MM.1S (cell line): Measurements from ENCODE around the gene KRT31.

Experiments
- DNase-seq: peaks from one replicate; pipeline ENCODE4 v3.0.0-alpha.2; 2015
- H2AFZ ChIP-seq: fragments of 300-600 bp; sonication (generic); 2 replicates; pipeline ENCODE4 v1.6.0; 2016; ENCODE audit warnings: antibody characterized with exemption, low read length
- H3F3A ChIP-seq: fragments of 300-600 bp; sonication (generic); 2 replicates; pipeline ENCODE4 v1.6.1; 2016; ENCODE audit warnings: mild to moderate bottlenecking, antibody characterized with exemption, low read length, moderate library complexity, mixed read lengths; ENCODE audit not compliant: insufficient read depth
- H3K27ac ChIP-seq: fragments of 300-600 bp; sonication (generic); 2 replicates; pipeline ENCODE4 v1.5.1; 2016; ENCODE audit warnings: mild to moderate bottlenecking, low read length
- H3K27me3 ChIP-seq: fragments of 300-600 bp; sonication (generic); replicated peaks from 2 replicates; pipeline ENCODE4 v1.6.0; 2016; ENCODE audit warnings: low read length; ENCODE audit not compliant: insufficient read depth
- H3K36me3 ChIP-seq: fragments of 300-600 bp; sonication (generic); replicated peaks from 2 replicates; pipeline ENCODE4 v1.6.1; 2016; ENCODE audit warnings: mild to moderate bottlenecking, low read length, mixed read lengths; ENCODE audit not compliant: insufficient read depth
- H3K4me1 ChIP-seq: fragments of 300-600 bp; sonication (generic); 2 replicates; pipeline ENCODE4 v1.6.1; 2016; ENCODE audit warnings: low read length, mixed read lengths
- H3K4me2 ChIP-seq: fragments of 300-600 bp; sonication (generic); 2 replicates; pipeline ENCODE4 v1.6.0; 2016; ENCODE audit warnings: low read depth, low read length
- H3K4me3 ChIP-seq: fragments of 300-600 bp; sonication (generic); 2 replicates; pipeline ENCODE4 v1.5.1; 2016; ENCODE audit warnings: low read length, mixed read lengths
- H3K79me2 ChIP-seq: fragments of 300-600 bp; sonication (generic); 2 replicates; pipeline ENCODE4 v1.6.1; 2016; ENCODE audit warnings: mixed run types, low read length, mixed read lengths
- H3K9ac ChIP-seq: fragments of 300-600 bp; sonication (generic); 2 replicates; pipeline ENCODE4 v1.6.1; 2016; ENCODE audit warnings: low read length, mixed read lengths
- H3K9me2 ChIP-seq: fragments of 300-600 bp; sonication (generic); replicated peaks from 2 replicates; pipeline ENCODE4 v1.6.1; 2016; ENCODE audit warnings: mild to moderate bottlenecking, low read length, mixed read lengths; ENCODE audit not compliant: insufficient read depth
- H3K9me3 ChIP-seq: fragments of 300-600 bp; sonication (generic); replicated peaks from 2 replicates; pipeline ENCODE4 v1.6.1; 2016; ENCODE audit warnings: mild to moderate bottlenecking, low read length, mixed read lengths; ENCODE audit not compliant: insufficient read depth
- H4K20me1 ChIP-seq: fragments of 300-600 bp; sonication (generic); 2 replicates; pipeline ENCODE4 v1.6.1; 2016; ENCODE audit warnings: mild to moderate bottlenecking, low read length, moderate library complexity, mixed read lengths; ENCODE audit not compliant: insufficient read depth
- CTCF ChIP-seq: fragments of 300-600 bp; sonication (generic); IDR thresholded peaks from 2 replicates; pipeline ENCODE4 v1.5.1; 2016; ENCODE audit warnings: antibody characterized with exemption, low read length, mixed read lengths
- EZH2 ChIP-seq: fragments of 300-600 bp; sonication (generic); optimal IDR thresholded peaks from 2 replicates; pipeline ENCODE3; 2017; ENCODE audit warnings: low read depth, mild to moderate bottlenecking, antibody characterized with exemption, low read length, mixed read lengths
- EZH2phosphoT487 ChIP-seq: fragments of 300-600 bp; sonication (generic); IDR thresholded peaks from 2 replicates; pipeline ENCODE4 v1.6.1; 2018; ENCODE audit warnings: antibody characterized with exemption, low read length

KRT31 gene

GRCh38 chr17:41416479-41416878 is 19.1 kb upstream of the KRT31 start:
- Histone ChIP-seq H3F3A (no peaks in the 10 kb centered on the region), H3K36me3 (no peaks in the 10 kb centered on the region), H3K9me2 (no peaks in the 10 kb centered on the region), H3K9me3 (no peaks in the 10 kb centered on the region), H3K27me3 (no peaks in the 10 kb centered on the region), H3K4me1 (no peaks in the 10 kb centered on the region), H3K9ac (no peak overlapping the region), H4K20me1 (no peaks in the 10 kb centered on the region), H3K4me2 (no peak overlapping the region), H3K4me3 (no peak overlapping the region), H3K79me2 (no peaks in the 10 kb centered on the region), H2AFZ (no peak overlapping the region), H3K27ac (no peak overlapping the region)
- DNase-seq = no peak
- no peak for TF ChIP-seq EZH2phosphoT487
- no peak for TF ChIP-seq CTCF
- TF ChIP-seq EZH2 = no peak

- Histone ChIP-seq H3K9me3 (no peaks in the 10 kb centered on the region), H4K20me1 (no peaks in the 10 kb centered on the region), H3K27me3 (no peaks in the 10 kb centered on the region), H3K36me3 (no peaks in the 10 kb centered on the region), H3K4me2 (no peak overlapping the region), H3K27ac (no peak overlapping the region), H3K79me2 (no peaks in the 10 kb centered on the region), H3K4me1 (no peaks in the 10 kb centered on the region), H2AFZ (no peak overlapping the region), H3K9me2 (no peaks in the 10 kb centered on the region), H3K9ac (no peak overlapping the region), H3K4me3 (no peak overlapping the region), H3F3A (no peaks in the 10 kb centered on the region)
- no peak for DNase-seq
- TF ChIP-seq CTCF = no peak
- TF ChIP-seq EZH2phosphoT487 = no peak
- no peak for TF ChIP-seq EZH2
Measured at GRCh38 chr17:41415833-41416335, 18.5 kb upstream of the KRT31 start.

- TF ChIP-seq EZH2phosphoT487 = no peak
- DNase-seq = no peak
- Histone ChIP-seq H4K20me1 (no peaks in the 10 kb centered on the region), H3K9ac (no peak overlapping the region), H3K4me1 (no peaks in the 10 kb centered on the region), H3F3A (no peaks in the 10 kb centered on the region), H3K9me3 (no peaks in the 10 kb centered on the region), H3K27me3 (no peaks in the 10 kb centered on the region), H3K27ac (no peak overlapping the region), H3K79me2 (no peaks in the 10 kb centered on the region), H3K4me2 (no peak overlapping the region), H2AFZ (no peak overlapping the region), H3K9me2 (no peaks in the 10 kb centered on the region), H3K36me3 (no peaks in the 10 kb centered on the region), H3K4me3 (no peak overlapping the region)
Measured at GRCh38 chr17:41415411-41415810, 18.0 kb upstream of the KRT31 start.

GRCh38 chr17:41413982-41414381 is 16.6 kb upstream of the KRT31 start:
- Histone ChIP-seq H3F3A (no peaks in the 10 kb centered on the region), H3K4me2 (no peak overlapping the region), H4K20me1 (no peaks in the 10 kb centered on the region), H3K4me3 (no peak overlapping the region), H3K36me3 (no peaks in the 10 kb centered on the region), H3K27ac (no peak overlapping the region), H3K4me1 (no peaks in the 10 kb centered on the region), H3K27me3 (no peaks in the 10 kb centered on the region), H3K9ac (no peak overlapping the region), H3K9me3 (no peaks in the 10 kb centered on the region), H3K79me2 (no peaks in the 10 kb centered on the region), H3K9me2 (no peaks in the 10 kb centered on the region), H2AFZ (no peak overlapping the region)
- DNase-seq = no peak
- TF ChIP-seq EZH2phosphoT487 = no peak
- TF ChIP-seq EZH2 = no peak
- no peak for TF ChIP-seq CTCF
